Measurements from ENCODE around the gene ROR1.

- TF ChIP-seq, protein P1, sequence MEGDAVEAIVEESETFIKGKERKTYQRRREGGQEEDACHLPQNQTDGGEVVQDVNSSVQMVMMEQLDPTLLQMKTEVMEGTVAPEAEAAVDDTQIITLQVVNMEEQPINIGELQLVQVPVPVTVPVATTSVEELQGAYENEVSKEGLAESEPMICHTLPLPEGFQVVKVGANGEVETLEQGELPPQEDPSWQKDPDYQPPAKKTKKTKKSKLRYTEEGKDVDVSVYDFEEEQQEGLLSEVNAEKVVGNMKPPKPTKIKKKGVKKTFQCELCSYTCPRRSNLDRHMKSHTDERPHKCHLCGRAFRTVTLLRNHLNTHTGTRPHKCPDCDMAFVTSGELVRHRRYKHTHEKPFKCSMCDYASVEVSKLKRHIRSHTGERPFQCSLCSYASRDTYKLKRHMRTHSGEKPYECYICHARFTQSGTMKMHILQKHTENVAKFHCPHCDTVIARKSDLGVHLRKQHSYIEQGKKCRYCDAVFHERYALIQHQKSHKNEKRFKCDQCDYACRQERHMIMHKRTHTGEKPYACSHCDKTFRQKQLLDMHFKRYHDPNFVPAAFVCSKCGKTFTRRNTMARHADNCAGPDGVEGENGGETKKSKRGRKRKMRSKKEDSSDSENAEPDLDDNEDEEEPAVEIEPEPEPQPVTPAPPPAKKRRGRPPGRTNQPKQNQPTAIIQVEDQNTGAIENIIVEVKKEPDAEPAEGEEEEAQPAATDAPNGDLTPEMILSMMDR (IDR thresholded peaks at IDR 0.05): no peak
- TF ChIP-seq SMAD4 (CRISPR knock-in tag; IDR thresholded peaks at IDR 0.05) (no peak), KAT7 (CRISPR knock-in tag; IDR thresholded peaks at IDR 0.05; ENCODE audit: borderline replicate concordance) (no peak), STAT6 (CRISPR knock-in tag; conservative IDR thresholded peaks at IDR 0.05; ENCODE audit: low read depth) (no peak), CREB1 (CRISPR knock-in tag; IDR thresholded peaks at IDR 0.05) (no peak), ZBTB21 (CRISPR knock-in tag; IDR thresholded peaks at IDR 0.05; ENCODE audit: borderline replicate concordance) (no peak), GTF2I (CRISPR knock-in tag; conservative IDR thresholded peaks at IDR 0.05) (no peak), NR1H2 (CRISPR knock-in tag; IDR thresholded peaks at IDR 0.05) (no peak)
- TF ChIP-seq, protein P2, sequence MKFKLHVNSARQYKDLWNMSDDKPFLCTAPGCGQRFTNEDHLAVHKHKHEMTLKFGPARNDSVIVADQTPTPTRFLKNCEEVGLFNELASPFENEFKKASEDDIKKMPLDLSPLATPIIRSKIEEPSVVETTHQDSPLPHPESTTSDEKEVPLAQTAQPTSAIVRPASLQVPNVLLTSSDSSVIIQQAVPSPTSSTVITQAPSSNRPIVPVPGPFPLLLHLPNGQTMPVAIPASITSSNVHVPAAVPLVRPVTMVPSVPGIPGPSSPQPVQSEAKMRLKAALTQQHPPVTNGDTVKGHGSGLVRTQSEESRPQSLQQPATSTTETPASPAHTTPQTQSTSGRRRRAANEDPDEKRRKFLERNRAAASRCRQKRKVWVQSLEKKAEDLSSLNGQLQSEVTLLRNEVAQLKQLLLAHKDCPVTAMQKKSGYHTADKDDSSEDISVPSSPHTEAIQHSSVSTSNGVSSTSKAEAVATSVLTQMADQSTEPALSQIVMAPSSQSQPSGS (CRISPR knock-in tag; IDR thresholded peaks at IDR 0.05; ENCODE audit: borderline replicate concordance, low read depth): no peak
Observed at GRCh38 chr1:64005801-64006200, 232.0 kb downstream of the ROR1 start.
